ENCODE data around the gene UBE4B.
"Not testable (repeated sequence)": the region's sequence is repeated elsewhere in the genome, so short reads cannot be mapped to it uniquely, and the experiment has no call there.

UBE4B gene

GRCh38 chr1:10014016-10014415 is 18.7 kb upstream of the UBE4B start:
- no peak for DNase-seq (ENCODE audit: low read depth)
- Histone ChIP-seq H3K4me3 (ENCODE audit: low read length) (no peak overlapping the region), H3K27me3 (replicated peaks; ENCODE audit: control insufficient read depth, insufficient read depth, low read length) (no peaks in the 10 kb centered on the region), H3K4me1 (ENCODE audit: control insufficient read depth, insufficient read depth, low read length) (peaks cover 7% of the 10 kb centered on the region), H3K9me3 (ENCODE audit: control insufficient read depth, low read length) (no peaks in the 10 kb centered on the region), H3K9ac (ENCODE audit: low read length) (no peak overlapping the region), H3K36me3 (ENCODE audit: control insufficient read depth, insufficient read depth, low read length, severe bottlenecking) (no peaks in the 10 kb centered on the region)

GRCh38 chr1:10019561-10019960 is 13.2 kb upstream of the UBE4B start:
- H3K4me3 ChIP-seq (ENCODE audit: low read length): no peak overlapping the region
- H3K36me3 ChIP-seq (ENCODE audit: control insufficient read depth, insufficient read depth, low read length, severe bottlenecking): no peaks in the 10 kb centered on the region
- peaks cover 7% of the 10 kb centered on the region for H3K4me1 ChIP-seq (ENCODE audit: control insufficient read depth, insufficient read depth, low read length)
- H3K9ac ChIP-seq (ENCODE audit: low read length): no peak overlapping the region
- no peak for DNase-seq (ENCODE audit: low read depth)
- no peaks in the 10 kb centered on the region for H3K9me3 ChIP-seq (ENCODE audit: control insufficient read depth, low read length)
- H3K27me3 ChIP-seq (replicated peaks; ENCODE audit: control insufficient read depth, insufficient read depth, low read length): no peaks in the 10 kb centered on the region

GRCh38 chr1:10020086-10020485 is 12.7 kb upstream of the UBE4B start:
- no peaks in the 10 kb centered on the region for H3K36me3 ChIP-seq (ENCODE audit: control insufficient read depth, insufficient read depth, low read length, severe bottlenecking)
- H3K4me3 ChIP-seq (ENCODE audit: low read length): no peak overlapping the region
- DNase-seq (ENCODE audit: low read depth): no peak
- H3K9me3 ChIP-seq (ENCODE audit: control insufficient read depth, low read length): no peaks in the 10 kb centered on the region
- no peak overlapping the region for H3K9ac ChIP-seq (ENCODE audit: low read length)
- H3K27me3 ChIP-seq (replicated peaks; ENCODE audit: control insufficient read depth, insufficient read depth, low read length): no peaks in the 10 kb centered on the region
- H3K4me1 ChIP-seq (ENCODE audit: control insufficient read depth, insufficient read depth, low read length): peaks cover 7% of the 10 kb centered on the region

GRCh38 chr1:10020678-10021077 is 12.1 kb upstream of the UBE4B start:
- H3K9me3 ChIP-seq (ENCODE audit: control insufficient read depth, low read length); H3K4me3 ChIP-seq (ENCODE audit: low read length); H3K4me1 ChIP-seq (ENCODE audit: control insufficient read depth, insufficient read depth, low read length); H3K9ac ChIP-seq (ENCODE audit: low read length); H3K27me3 ChIP-seq (replicated peaks; ENCODE audit: control insufficient read depth, insufficient read depth, low read length); H3K36me3 ChIP-seq (ENCODE audit: control insufficient read depth, insufficient read depth, low read length, severe bottlenecking): not testable (repeated sequence)
- DNase-seq (ENCODE audit: low read depth): peak; percentile 70

- not testable (repeated sequence) for H3K4me1 ChIP-seq (ENCODE audit: control insufficient read depth, insufficient read depth, low read length); H3K9me3 ChIP-seq (ENCODE audit: control insufficient read depth, low read length); H3K27me3 ChIP-seq (replicated peaks; ENCODE audit: control insufficient read depth, insufficient read depth, low read length); H3K9ac ChIP-seq (ENCODE audit: low read length); H3K36me3 ChIP-seq (ENCODE audit: control insufficient read depth, insufficient read depth, low read length, severe bottlenecking); H3K4me3 ChIP-seq (ENCODE audit: low read length); DNase-seq (ENCODE audit: low read depth)
Measured at GRCh38 chr1:10021992-10022391, 10.8 kb upstream of the UBE4B start.

GRCh38 chr1:10022656-10023055 is 10.1 kb upstream of the UBE4B start:
- Histone ChIP-seq H3K9ac (ENCODE audit: low read length) (no peak overlapping the region), H3K4me1 (ENCODE audit: control insufficient read depth, insufficient read depth, low read length) (no peaks in the 10 kb centered on the region), H3K36me3 (ENCODE audit: control insufficient read depth, insufficient read depth, low read length, severe bottlenecking) (no peaks in the 10 kb centered on the region), H3K9me3 (ENCODE audit: control insufficient read depth, low read length) (no peaks in the 10 kb centered on the region), H3K4me3 (ENCODE audit: low read length) (no peak overlapping the region), H3K27me3 (replicated peaks; ENCODE audit: control insufficient read depth, insufficient read depth, low read length) (no peaks in the 10 kb centered on the region)
- no peak for DNase-seq (ENCODE audit: low read depth)

GRCh38 chr1:10025354-10025753 is 7.4 kb upstream of the UBE4B start:
- no peak for DNase-seq (ENCODE audit: low read depth)
- H3K4me1 ChIP-seq (ENCODE audit: control insufficient read depth, insufficient read depth, low read length): no peaks in the 10 kb centered on the region
- H3K36me3 ChIP-seq (ENCODE audit: control insufficient read depth, insufficient read depth, low read length, severe bottlenecking): no peaks in the 10 kb centered on the region
- H3K9me3 ChIP-seq (ENCODE audit: control insufficient read depth, low read length): no peaks in the 10 kb centered on the region
- no peaks in the 10 kb centered on the region for H3K27me3 ChIP-seq (replicated peaks; ENCODE audit: control insufficient read depth, insufficient read depth, low read length)
- H3K9ac ChIP-seq (ENCODE audit: low read length): no peak overlapping the region
- H3K4me3 ChIP-seq (ENCODE audit: low read length): no peak overlapping the region

- no peaks in the 10 kb centered on the region for H3K36me3 ChIP-seq (ENCODE audit: control insufficient read depth, insufficient read depth, low read length, severe bottlenecking)
- H3K4me1 ChIP-seq (ENCODE audit: control insufficient read depth, insufficient read depth, low read length): no peaks in the 10 kb centered on the region
Measured at GRCh38 chr1:10027027-10027426, 5.7 kb upstream of the UBE4B start.

GRCh38 chr1:10028956-10029500 is 3.7 kb upstream of the UBE4B start:
- H3K9ac ChIP-seq (ENCODE audit: low read length); H3K36me3 ChIP-seq (ENCODE audit: control insufficient read depth, insufficient read depth, low read length, severe bottlenecking); H3K4me1 ChIP-seq (ENCODE audit: control insufficient read depth, insufficient read depth, low read length); H3K4me3 ChIP-seq (ENCODE audit: low read length); H3K27me3 ChIP-seq (replicated peaks; ENCODE audit: control insufficient read depth, insufficient read depth, low read length); DNase-seq (ENCODE audit: low read depth); H3K9me3 ChIP-seq (ENCODE audit: control insufficient read depth, low read length): not testable (repeated sequence)

More at GRCh38 chr1:10027027-10027426, 5.7 kb upstream of the UBE4B start:
- Histone ChIP-seq H3K4me3 (ENCODE audit: low read length) (no peak overlapping the region), H3K9me3 (ENCODE audit: control insufficient read depth, low read length) (no peaks in the 10 kb centered on the region), H3K27me3 (replicated peaks; ENCODE audit: control insufficient read depth, insufficient read depth, low read length) (no peaks in the 10 kb centered on the region), H3K9ac (ENCODE audit: low read length) (no peak overlapping the region)
- no peak for DNase-seq (ENCODE audit: low read depth)

GRCh38 chr1:10031461-10031860 is 1.3 kb upstream of the UBE4B start:
- Histone ChIP-seq H3K4me3 (ENCODE audit: low read length) (no peak overlapping the region), H3K4me1 (ENCODE audit: control insufficient read depth, insufficient read depth, low read length) (peaks cover 13% of the 10 kb centered on the region), H3K9me3 (ENCODE audit: control insufficient read depth, low read length) (no peaks in the 10 kb centered on the region), H3K27me3 (replicated peaks; ENCODE audit: control insufficient read depth, insufficient read depth, low read length) (no peaks in the 10 kb centered on the region), H3K36me3 (ENCODE audit: control insufficient read depth, insufficient read depth, low read length, severe bottlenecking) (no peaks in the 10 kb centered on the region), H3K9ac (ENCODE audit: low read length) (no peak overlapping the region)
- DNase-seq (ENCODE audit: low read depth): peak; percentile 60

GRCh38 chr1:10033359-10033845 is 644 bp downstream of the UBE4B start:
- H3K9me3 ChIP-seq (ENCODE audit: control insufficient read depth, low read length): no peaks in the 10 kb centered on the region
- peaks cover 13% of the 10 kb centered on the region for H3K4me1 ChIP-seq (ENCODE audit: control insufficient read depth, insufficient read depth, low read length)
- H3K9ac ChIP-seq (ENCODE audit: low read length): peak overlapping the region; percentile 98
- H3K27me3 ChIP-seq (replicated peaks; ENCODE audit: control insufficient read depth, insufficient read depth, low read length): no peaks in the 10 kb centered on the region
- H3K36me3 ChIP-seq (ENCODE audit: control insufficient read depth, insufficient read depth, low read length, severe bottlenecking): peaks cover 3% of the 10 kb centered on the region
- peak overlapping the region; percentile 97 for H3K4me3 ChIP-seq (ENCODE audit: low read length)
- DNase-seq (ENCODE audit: low read depth): peak; percentile 78

GRCh38 chr1:10042746-10043145 is 10.0 kb downstream of the UBE4B start:
- Histone ChIP-seq H3K27me3 (replicated peaks; ENCODE audit: control insufficient read depth, insufficient read depth, low read length) (no peaks in the 10 kb centered on the region), H3K9ac (ENCODE audit: low read length) (no peak overlapping the region), H3K9me3 (ENCODE audit: control insufficient read depth, low read length) (no peaks in the 10 kb centered on the region), H3K4me1 (ENCODE audit: control insufficient read depth, insufficient read depth, low read length) (peaks cover 20% of the 10 kb centered on the region), H3K4me3 (ENCODE audit: low read length) (no peak overlapping the region), H3K36me3 (ENCODE audit: control insufficient read depth, insufficient read depth, low read length, severe bottlenecking) (peaks cover 10% of the 10 kb centered on the region)
- DNase-seq (ENCODE audit: low read depth): no peak
